Measurements from ENCODE around the gene COPS7B.

Gene COPS7B

DNA sequence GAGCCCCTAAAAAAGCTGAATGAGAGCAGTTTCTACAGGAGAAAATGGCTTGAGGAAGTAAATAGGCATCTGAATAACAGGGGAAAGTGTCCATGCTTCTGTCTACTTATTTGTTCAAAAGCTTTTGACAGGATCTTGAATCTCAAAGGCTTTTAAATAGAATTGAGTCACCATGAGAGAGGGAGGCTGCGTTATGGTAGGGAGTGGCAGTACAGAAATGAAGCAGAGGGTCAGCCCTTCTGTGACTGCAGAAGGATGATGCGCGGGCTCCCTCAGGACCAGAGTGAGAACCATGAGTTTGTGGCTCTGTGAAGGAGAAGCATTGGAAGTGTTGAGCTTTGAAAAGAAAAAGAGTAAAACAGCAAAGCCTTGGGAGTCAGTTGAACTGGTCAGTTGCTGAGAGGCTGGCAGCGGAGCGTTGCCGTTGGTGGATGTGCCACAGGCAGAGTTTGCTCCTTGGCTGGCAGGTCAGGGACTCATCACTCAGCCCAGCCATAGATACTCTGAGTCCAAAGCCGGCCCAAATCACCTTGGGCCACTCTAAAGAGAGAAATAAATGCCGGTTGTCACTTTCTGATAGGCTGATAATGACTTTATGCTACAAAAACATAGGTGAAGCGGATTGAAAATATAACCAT lies 17.4 kb downstream of the COPS7B start:
- POLR2A ChIA-PET (ENCODE audit: low non-redundant PET), result no interaction called here
- TF ChIP-seq CTCF (conservative IDR thresholded peaks at IDR 0.05; ENCODE audit: low read depth), result no peak
- no peak for DNase-seq (ENCODE audit: low spot score)
- CTCF ChIA-PET, result no interaction called here
- no peak overlapping the region for H3K27ac ChIP-seq

DNA sequence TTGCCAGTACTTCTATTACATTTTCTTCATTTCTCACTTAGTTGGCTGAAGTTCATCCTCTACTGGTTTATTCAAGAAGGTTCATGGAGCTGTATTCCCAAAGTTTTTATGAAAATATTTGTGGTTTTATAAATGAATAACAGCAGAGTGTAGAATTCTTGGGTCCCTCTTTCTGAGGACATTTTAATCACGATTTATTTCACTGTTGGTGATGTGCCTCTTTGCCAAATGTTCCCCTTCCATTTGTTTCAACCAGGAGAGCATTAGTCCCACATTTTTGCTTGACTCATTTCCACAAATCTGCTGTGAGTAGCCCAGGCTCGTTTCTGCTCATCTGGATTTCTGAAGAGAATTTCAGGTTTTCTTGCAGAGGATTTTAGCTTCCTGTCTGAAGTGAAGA lies 20.8 kb downstream of the COPS7B start:
- TF ChIP-seq CTCF (conservative IDR thresholded peaks at IDR 0.05; ENCODE audit: low read depth), result no peak
- POLR2A ChIA-PET (ENCODE audit: low non-redundant PET), result no interaction called here
- no peak overlapping the region for H3K27ac ChIP-seq
- CTCF ChIA-PET, result interaction anchor here (0.6 kb wide), 1 partner anchor 11 kb away, joined by 3 read pairs; no protein-coding TSS in a partner anchor
- no peak for DNase-seq (ENCODE audit: low spot score)

DNA sequence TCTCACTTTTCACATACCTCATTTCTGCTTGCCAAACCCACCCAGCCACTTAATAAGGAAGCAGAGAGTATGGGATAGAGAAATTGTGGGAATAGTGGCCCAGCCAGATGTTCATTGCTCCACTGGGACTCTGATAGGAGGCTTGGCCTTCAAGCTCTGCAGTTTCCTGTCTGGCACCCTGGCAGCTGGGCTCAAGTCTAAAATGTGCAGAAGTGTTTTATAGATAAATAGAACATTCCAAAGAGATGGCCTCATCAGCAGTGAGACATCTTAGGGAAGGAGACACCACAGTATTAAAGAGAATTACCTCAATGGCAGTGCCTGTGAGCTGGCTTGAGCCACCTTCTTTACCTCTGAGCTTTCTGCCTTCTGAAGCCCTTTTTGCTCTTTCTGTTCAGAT lies 24.7 kb downstream of the COPS7B start:
- no peak for TF ChIP-seq CTCF (conservative IDR thresholded peaks at IDR 0.05; ENCODE audit: low read depth)
- CTCF ChIA-PET, result no interaction called here
- H3K27ac ChIP-seq, result peak overlapping the region; percentile 26; the same call in 1 of the 2 replicates
- POLR2A ChIA-PET (ENCODE audit: low non-redundant PET), result no interaction called here
- DNase-seq (ENCODE audit: low spot score), result peak; percentile 33

DNA sequence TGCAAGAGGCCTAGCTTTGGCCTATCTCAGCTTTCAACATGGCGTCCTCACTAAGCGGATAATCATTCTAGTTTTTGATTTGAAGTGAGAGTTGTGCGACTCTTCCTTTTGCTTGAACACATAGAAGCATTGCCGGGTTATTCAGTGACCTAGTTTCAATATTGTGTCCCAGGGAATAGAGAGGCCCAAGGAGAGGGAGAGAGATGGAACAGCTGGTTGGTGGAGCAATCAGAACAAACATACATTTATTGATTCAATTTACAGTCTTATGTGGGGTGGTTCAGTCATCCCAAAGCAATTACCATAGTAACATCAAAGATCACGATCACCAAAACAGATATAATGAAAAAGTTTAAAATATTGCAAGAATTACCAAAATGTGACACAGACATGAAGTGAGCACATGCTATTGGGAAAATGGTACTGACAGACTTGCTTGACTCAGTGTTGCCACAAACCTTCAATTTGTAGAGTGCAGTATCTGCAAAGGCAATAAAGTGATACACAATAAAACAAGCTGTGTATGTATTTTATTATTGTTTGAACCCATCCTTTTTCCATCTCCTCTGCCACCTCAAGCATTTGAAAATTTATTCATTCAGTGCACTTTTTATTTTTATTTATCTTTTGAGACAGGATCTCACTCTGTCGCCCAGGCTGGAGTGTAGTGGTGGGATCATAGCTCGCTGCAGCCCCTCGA lies 30.2 kb downstream of the COPS7B start:
- CTCF ChIA-PET, result interaction anchor here (1.2 kb wide), 1 partner anchor 36 kb away, joined by 3 read pairs; no protein-coding TSS in a partner anchor

GRCh38 chr2:231819447-231820042 lies 33.3 kb downstream of the COPS7B start:
- POLR2A ChIA-PET (ENCODE audit: low non-redundant PET), result no interaction called here
- TF ChIP-seq CTCF (conservative IDR thresholded peaks at IDR 0.05; ENCODE audit: low read depth), result no peak
- DNase-seq (ENCODE audit: low spot score), result no peak

More for the DNA sequence above, 30.2 kb downstream of the COPS7B start:
- POLR2A ChIA-PET (ENCODE audit: low non-redundant PET), result interaction anchor here (0.6 kb wide), 1 partner anchor 30 kb away, joined by 3 read pairs; the partner anchor contains the start of gene COPS7B
- H3K27ac ChIP-seq, result no peak overlapping the region
- no peak for TF ChIP-seq CTCF (conservative IDR thresholded peaks at IDR 0.05; ENCODE audit: low read depth)
- DNase-seq (ENCODE audit: low spot score), result no peak

GRCh38 chr2:231820786-231821303 lies 34.6 kb downstream of the COPS7B start:
- ChIA-PET CTCF (no interaction called here), POLR2A (ENCODE audit: low non-redundant PET) (no interaction called here)
- TF ChIP-seq CTCF (conservative IDR thresholded peaks at IDR 0.05; ENCODE audit: low read depth), result no peak
- H3K27ac ChIP-seq, result no peak overlapping the region
- DNase-seq (ENCODE audit: low spot score), result no peak

More at GRCh38 chr2:231819447-231820042, 33.3 kb downstream of the COPS7B start:
- CTCF ChIA-PET, result no interaction called here
- H3K27ac ChIP-seq, result no peak overlapping the region

Measured in RWPE1 (cell line).